Mesenchymal stem cell (in vitro differentiated cells and primary cell): ENCODE data around the gene SFXN5.

Experiments
- DNase-seq: peaks from one replicate; pipeline ENCODE4 v3.0.0-alpha.2; 2013
- H2AFZ ChIP-seq: one replicate; pipeline ENCODE4 v1.6.1; 2013; ENCODE audit warnings: low read depth, mild to moderate bottlenecking, control low read depth, inconsistent platforms, low read length, moderate library complexity
- H2AK5ac ChIP-seq: 2 replicates; pipeline ENCODE4 v1.6.1; 2013; ENCODE audit warnings: low read length, moderate library complexity, mild to moderate bottlenecking, inconsistent platforms; ENCODE audit not compliant: severe bottlenecking
- H2BK120ac ChIP-seq: one replicate; pipeline ENCODE4 v1.6.1; 2013; ENCODE audit warnings: low read depth, mild to moderate bottlenecking, inconsistent platforms, low read length, moderate library complexity
- H2BK12ac ChIP-seq, 2 experiments: one replicate each; pipeline ENCODE4 v1.6.1; 2013; ENCODE audit warnings: inconsistent platforms in 2 of 2, low read length in 2 of 2, mild to moderate bottlenecking in 2 of 2, moderate library complexity in 2 of 2, control low read depth in 1 of 2
- H2BK15ac ChIP-seq: one replicate; pipeline ENCODE4 v1.6.1; 2013; ENCODE audit warnings: mild to moderate bottlenecking, low read depth, inconsistent platforms; ENCODE audit not compliant: poor library complexity, severe bottlenecking
- H2BK5ac ChIP-seq: 2 replicates; pipeline ENCODE4 v1.6.1; 2013; ENCODE audit warnings: low read depth, mild to moderate bottlenecking, low read length, control low read depth, inconsistent platforms; ENCODE audit not compliant: poor library complexity, severe bottlenecking
- H3K14ac ChIP-seq, 2 experiments: one replicate each; pipeline ENCODE4 v1.6.1; 2013; ENCODE audit warnings: inconsistent platforms in 2 of 2, low read length in 2 of 2, control low read depth in 1 of 2, mild to moderate bottlenecking in 1 of 2, moderate library complexity in 1 of 2
- H3K18ac ChIP-seq, 2 experiments: one replicate each; pipeline ENCODE4 v1.6.1; 2013; ENCODE audit warnings: inconsistent platforms in 2 of 2, low read length in 2 of 2, control low read depth in 1 of 2, low read depth in 1 of 2, mild to moderate bottlenecking in 1 of 2
- H3K23ac ChIP-seq, 2 experiments: one replicate each; pipeline ENCODE4 v1.6.1; 2013; ENCODE audit warnings: inconsistent platforms in 2 of 2, low read length in 2 of 2, mild to moderate bottlenecking in 2 of 2, moderate library complexity in 2 of 2, control low read depth in 1 of 2
- H3K27ac ChIP-seq: 2 replicates; pipeline ENCODE4 v1.5.1; 2013; ENCODE audit warnings: mild to moderate bottlenecking, moderate library complexity, low read length, control low read depth, inconsistent platforms; ENCODE audit not compliant: poor library complexity, severe bottlenecking
- H3K27me3 ChIP-seq, 2 experiments: 2 replicates each; pipeline versions ENCODE4 v1.6.1 to v1.7.0; 2013; ENCODE audit warnings: low read length in 2 of 2, mild to moderate bottlenecking in 2 of 2, moderate library complexity in 2 of 2, control low read depth in 1 of 2, inconsistent platforms in 1 of 2; ENCODE audit not compliant: control insufficient read depth in 1 of 2, insufficient read depth in 1 of 2
- H3K36me3 ChIP-seq, 2 experiments: 2 replicates each; pipeline versions ENCODE4 v1.6.1 to v1.7.0; 2013; ENCODE audit warnings: low read length in 2 of 2, control low read depth in 1 of 2, inconsistent platforms in 1 of 2, low read depth in 1 of 2, mild to moderate bottlenecking in 1 of 2; ENCODE audit not compliant: insufficient read depth in 2 of 2, control insufficient read depth in 1 of 2
- H3K4ac ChIP-seq, 2 experiments: one replicate each; pipeline ENCODE4 v1.6.1; 2013; ENCODE audit warnings: inconsistent platforms in 2 of 2, low read length in 2 of 2, mild to moderate bottlenecking in 2 of 2, moderate library complexity in 2 of 2, control low read depth in 1 of 2, low read depth in 1 of 2
- H3K4me1 ChIP-seq: 2 replicates; pipeline ENCODE4 v1.6.1; 2013; ENCODE audit warnings: low read depth, low read length, control low read depth; ENCODE audit not compliant: control insufficient read depth, insufficient read depth
- H3K4me2 ChIP-seq: 2 replicates; pipeline ENCODE4 v1.6.1; 2013; ENCODE audit warnings: low read length, mild to moderate bottlenecking, inconsistent platforms; ENCODE audit not compliant: poor library complexity, severe bottlenecking
- H3K4me3 ChIP-seq, 2 experiments: 2 replicates each; pipeline versions ENCODE4 v1.5.1 to v1.7.0; 2013; ENCODE audit warnings: low read length in 2 of 2, mild to moderate bottlenecking in 2 of 2, control low read depth in 1 of 2, low read depth in 1 of 2; ENCODE audit not compliant: insufficient read depth in 1 of 2
- H3K79me1 ChIP-seq: replicated peaks from 2 replicates; pipeline ENCODE4 v1.6.1; 2013; ENCODE audit warnings: mild to moderate bottlenecking, control low read depth, low read length, inconsistent platforms; ENCODE audit not compliant: poor library complexity, severe bottlenecking
- H3K9ac ChIP-seq: 2 replicates; pipeline ENCODE4 v1.7.0; 2013; ENCODE audit warnings: mild to moderate bottlenecking, low read length, moderate library complexity
- H3K9me3 ChIP-seq: 2 replicates; pipeline ENCODE4 v1.7.0; 2013; ENCODE audit warnings: mild to moderate bottlenecking, low read length; ENCODE audit not compliant: control insufficient read depth
- H4K8ac ChIP-seq: one replicate; pipeline ENCODE4 v1.6.1; 2013; ENCODE audit warnings: inconsistent platforms, mild to moderate bottlenecking, low read length, moderate library complexity
- H4K91ac ChIP-seq: one replicate; pipeline ENCODE4 v1.6.1; 2013; ENCODE audit warnings: mild to moderate bottlenecking, low read length, inconsistent platforms
- WGBS: methylation state at CpG from one replicate; pipeline ENCODE4 v1.1.7; 2013; ENCODE audit warnings: mixed read lengths; 5-methylcytosine and 5-hydroxymethylcytosine counted together

SFXN5 gene

GRCh38 chr2:73104933-73105332, 33.4 kb upstream of the SFXN5 start:
- Histone ChIP-seq H3K36me3 (peaks cover 8 to 30% of the 10 kb centered on the region in 2 experiments), H3K4me1 (peaks cover 48% of the 10 kb centered on the region), H3K23ac (no peak overlapping the region), H2AK5ac (no peak overlapping the region), H3K9me3 (no peaks in the 10 kb centered on the region), H4K91ac (no peak overlapping the region), H3K27me3 (no peaks in the 10 kb centered on the region), H2BK12ac (peak overlapping the region in 1 of 2 experiments; percentile 35), H3K4ac (no peak overlapping the region), H3K18ac (no peak overlapping the region), H2BK15ac (no peak overlapping the region), H4K8ac (no peak overlapping the region), H3K79me1 (peaks cover 34% of the 10 kb centered on the region), H3K14ac (no peak overlapping the region), H3K27ac (no peak overlapping the region), H3K4me2 (no peak overlapping the region), H2BK120ac (no peak overlapping the region), H2BK5ac (no peak overlapping the region), H3K9ac (no peak overlapping the region), H2AFZ (no peak overlapping the region), H3K4me3 (no peak overlapping the region)
- peak; percentile 30 for DNase-seq
- WGBS: 96% methylated on average over 3 of the region's 3 CpGs

DNA sequence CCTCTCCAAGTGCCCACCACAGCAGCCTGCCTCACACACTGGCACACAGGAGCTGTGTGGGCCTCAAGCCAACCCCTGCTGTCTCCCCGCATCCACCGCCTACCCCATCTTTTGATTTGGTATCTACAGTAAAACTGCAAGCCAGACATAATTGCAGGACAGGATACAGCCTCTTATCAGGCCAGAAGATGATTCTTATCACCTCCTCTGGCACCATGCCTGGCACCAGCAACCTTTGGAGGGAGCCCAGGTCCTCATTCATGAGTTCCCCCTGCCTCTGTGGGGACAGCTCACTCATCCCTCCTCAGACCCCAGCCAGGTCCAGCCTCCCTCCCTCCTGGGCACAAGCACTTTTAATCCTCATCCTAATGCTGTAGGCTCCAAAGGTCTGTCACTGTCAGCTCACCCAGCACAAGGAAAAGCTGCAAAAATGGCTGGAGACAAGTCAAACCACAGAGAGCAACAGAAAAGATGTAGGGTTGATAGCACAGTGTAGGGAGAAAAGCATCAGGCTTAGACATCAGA, 31.6 kb upstream of the SFXN5 start:
- Histone ChIP-seq H3K4ac (no peak overlapping the region), H4K91ac (no peak overlapping the region), H2BK15ac (no peak overlapping the region), H3K4me2 (no peak overlapping the region), H4K8ac (no peak overlapping the region), H3K4me1 (peaks cover 49% of the 10 kb centered on the region), H3K23ac (no peak overlapping the region), H3K27ac (no peak overlapping the region), H3K4me3 (no peak overlapping the region), H2BK120ac (no peak overlapping the region), H3K36me3 (peaks cover 8 to 35% of the 10 kb centered on the region in 2 experiments), H3K9ac (peak overlapping the region; percentile 3), H2AFZ (no peak overlapping the region), H3K79me1 (peaks cover 44% of the 10 kb centered on the region), H3K27me3 (no peaks in the 10 kb centered on the region), H3K14ac (peak overlapping the region in 1 of 2 experiments; percentile 79), H2BK12ac (no peak overlapping the region), H3K18ac (no peak overlapping the region), H2AK5ac (no peak overlapping the region), H3K9me3 (no peaks in the 10 kb centered on the region), H2BK5ac (no peak overlapping the region)
- DNase-seq: no peak
- WGBS: 73% methylated on average over 2 of the region's 2 CpGs

- H3K4me2 ChIP-seq: no peak overlapping the region
- no peak overlapping the region for H2BK5ac ChIP-seq
- no peak overlapping the region for H3K4me3 ChIP-seq
- H3K9ac ChIP-seq: no peak overlapping the region
- H3K27ac ChIP-seq: no peak overlapping the region
- peaks cover 8 to 30% of the 10 kb centered on the region in 2 experiments for H3K36me3 ChIP-seq
- H3K4me1 ChIP-seq: peaks cover 41% of the 10 kb centered on the region
- 70% methylated on average over 12 of the region's 12 CpGs for WGBS
- H3K23ac ChIP-seq: no peak overlapping the region
- H4K8ac ChIP-seq: no peak overlapping the region
- H2BK120ac ChIP-seq: no peak overlapping the region
- H2AFZ ChIP-seq: no peak overlapping the region
- no peak overlapping the region for H4K91ac ChIP-seq
- H2BK15ac ChIP-seq: no peak overlapping the region
- no peak overlapping the region for H3K18ac ChIP-seq
- no peaks in the 10 kb centered on the region for H3K9me3 ChIP-seq
- peaks cover 46% of the 10 kb centered on the region for H3K79me1 ChIP-seq
- no peak overlapping the region for H3K4ac ChIP-seq
- H3K14ac ChIP-seq: no peak overlapping the region
- no peak overlapping the region for H2BK12ac ChIP-seq
- DNase-seq: no peak
- H3K27me3 ChIP-seq: no peaks in the 10 kb centered on the region
- H2AK5ac ChIP-seq: no peak overlapping the region
Observed at GRCh38 chr2:73101626-73102256, 30.2 kb upstream of the SFXN5 start.

DNA sequence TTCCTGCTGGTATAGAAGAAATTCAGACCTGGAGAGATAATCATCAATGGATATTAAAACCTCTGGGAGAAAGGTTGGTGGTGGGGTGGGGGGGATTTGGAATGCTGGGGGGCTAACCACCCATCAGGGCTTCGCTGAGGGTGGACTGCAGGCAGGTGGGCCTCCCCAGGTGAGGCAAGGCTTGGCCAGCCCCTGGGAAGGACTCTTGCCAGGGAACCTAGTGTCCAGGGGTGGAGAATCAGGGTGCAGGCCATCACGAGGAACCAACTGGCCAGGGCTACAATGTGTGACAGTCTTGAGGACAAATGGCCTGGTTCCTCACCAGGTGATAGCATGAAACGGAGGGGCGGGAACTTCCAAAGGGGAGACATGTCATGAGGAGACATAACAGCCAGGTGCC, 29.4 kb upstream of the SFXN5 start:
- H3K27ac ChIP-seq: no peak overlapping the region
- H3K4me3 ChIP-seq: no peak overlapping the region
- peaks cover 41% of the 10 kb centered on the region for H3K4me1 ChIP-seq
- H2AK5ac ChIP-seq: no peak overlapping the region
- no peak overlapping the region for H3K23ac ChIP-seq
- no peaks in the 10 kb centered on the region for H3K27me3 ChIP-seq
- H3K4me2 ChIP-seq: no peak overlapping the region
- no peak overlapping the region for H3K9ac ChIP-seq
- peaks cover 8 to 24% of the 10 kb centered on the region in 2 experiments for H3K36me3 ChIP-seq
- no peak overlapping the region for H2BK120ac ChIP-seq
- no peak overlapping the region for H4K91ac ChIP-seq
- 97% methylated on average over 4 of the region's 4 CpGs for WGBS
- no peak overlapping the region for H3K18ac ChIP-seq
- no peak overlapping the region for H2BK5ac ChIP-seq
- H2BK15ac ChIP-seq: no peak overlapping the region
- H3K14ac ChIP-seq: no peak overlapping the region
- H3K4ac ChIP-seq: no peak overlapping the region
- H2AFZ ChIP-seq: no peak overlapping the region
- no peak overlapping the region for H2BK12ac ChIP-seq
- no peak overlapping the region for H4K8ac ChIP-seq
- H3K9me3 ChIP-seq: no peaks in the 10 kb centered on the region
- H3K79me1 ChIP-seq: peaks cover 49% of the 10 kb centered on the region
- DNase-seq: no peak
